ENCODE data around the gene BTRC.

The BTRC gene

GRCh38 chr10:101571271-101571925 is 217.4 kb downstream of the BTRC start:
- no peak overlapping the region for H3K4me3 ChIP-seq (ENCODE audit: low read depth, low read length)
- no peak for DNase-seq (ENCODE audit: low read depth)
- TF ChIP-seq CTCF (IDR thresholded peaks at IDR 0.05; ENCODE audit: low read depth, low read length) (no peak), POLR2A (IDR thresholded peaks at IDR 0.05; ENCODE audit: extremely low read depth, insufficient read length) (no peak), MYC (IDR thresholded peaks at IDR 0.05; ENCODE audit: low read depth, low read length) (no peak), MAX (IDR thresholded peaks at IDR 0.05; ENCODE audit: low read depth, low read length) (no peak)

- no peak for TF ChIP-seq CTCF (IDR thresholded peaks at IDR 0.05; ENCODE audit: low read depth, low read length)
- no peak for TF ChIP-seq POLR2A (IDR thresholded peaks at IDR 0.05; ENCODE audit: extremely low read depth, insufficient read length)
- no peak for TF ChIP-seq MAX (IDR thresholded peaks at IDR 0.05; ENCODE audit: low read depth, low read length)
- no peak for TF ChIP-seq MYC (IDR thresholded peaks at IDR 0.05; ENCODE audit: low read depth, low read length)
- H3K4me3 ChIP-seq (ENCODE audit: low read depth, low read length), result no peak overlapping the region
- DNase-seq (ENCODE audit: low read depth), result no peak
These were observed 218.2 kb downstream of the BTRC start for GRCh38 chr10:101572126-101572525.

- TF ChIP-seq CTCF (IDR thresholded peaks at IDR 0.05; ENCODE audit: low read depth, low read length), result no peak
- TF ChIP-seq MAX (IDR thresholded peaks at IDR 0.05; ENCODE audit: low read depth, low read length), result no peak
- TF ChIP-seq POLR2A (IDR thresholded peaks at IDR 0.05; ENCODE audit: extremely low read depth, insufficient read length), result no peak
- TF ChIP-seq MYC (IDR thresholded peaks at IDR 0.05; ENCODE audit: low read depth, low read length), result no peak
- no peak for DNase-seq (ENCODE audit: low read depth)
- H3K4me3 ChIP-seq (ENCODE audit: low read depth, low read length), result no peak overlapping the region
These were observed 218.8 kb downstream of the BTRC start for GRCh38 chr10:101572785-101573184.

GRCh38 chr10:101573885-101574753 is 220.2 kb downstream of the BTRC start:
- TF ChIP-seq MYC (IDR thresholded peaks at IDR 0.05; ENCODE audit: low read depth, low read length) (no peak), CTCF (IDR thresholded peaks at IDR 0.05; ENCODE audit: low read depth, low read length) (no peak), MAX (IDR thresholded peaks at IDR 0.05; ENCODE audit: low read depth, low read length) (no peak), POLR2A (IDR thresholded peaks at IDR 0.05; ENCODE audit: extremely low read depth, insufficient read length) (no peak)
- no peak overlapping the region for H3K4me3 ChIP-seq (ENCODE audit: low read depth, low read length)
- DNase-seq (ENCODE audit: low read depth), result no peak

- H3K4me3 ChIP-seq (ENCODE audit: low read depth, low read length), result no peak overlapping the region
- TF ChIP-seq MAX (IDR thresholded peaks at IDR 0.05; ENCODE audit: low read depth, low read length), result no peak
- no peak for TF ChIP-seq MYC (IDR thresholded peaks at IDR 0.05; ENCODE audit: low read depth, low read length)
- TF ChIP-seq CTCF (IDR thresholded peaks at IDR 0.05; ENCODE audit: low read depth, low read length), result no peak
- DNase-seq (ENCODE audit: low read depth), result no peak
These were observed 221.1 kb downstream of the BTRC start for GRCh38 chr10:101575091-101575490.

All from NB4 (cell line).